Cardiac septum (tissue), 1 donor: ENCODE results near the gene ZP2. TPM values are rescaled to one million over a fixed set of nuclear protein-coding genes. Genes with fewer than 3 reads are reported as not detected.
"Not testable (repeated sequence)": the region's sequence is repeated elsewhere in the genome, so short reads cannot be mapped to it uniquely, and the experiment has no call there.

ENCODE experiments used
- DNase-seq: peaks from one replicate; pipeline ENCODE4 v3.0.0-alpha.2; 2020; ENCODE audit warnings: low spot score
- intact Hi-C: fragments of 100-400 bp; cut with DNase I; formaldehyde crosslinking; loops from one replicate; pipeline ENCODE4 v1.14.0; 2022
- total RNA-seq: library from RNA; stranded (reverse); fragmentation: NEBNext Ultra II Directional; extraction: Animal tissue kit (Norgen Biotek cat#: 25700); gene quantifications from one replicate; pipeline ENCODE4 v1.2.1, GENCODE V29; 2021
- donor health status: DM: no; HTN: no; CAD: no.

Gene ZP2
- total RNA-seq, 1 donor from 2014 or later = not detected

GRCh38 chr16:21179983-21180365 lies 31.4 kb downstream of the ZP2 start:
- no peak for DNase-seq
- intact Hi-C loops = no loop called here

- no peak for DNase-seq
- intact Hi-C loops = no loop called here
Observed at GRCh38 chr16:21179126-21179982, 32.0 kb downstream of the ZP2 start.

GRCh38 chr16:21175397-21175796 lies 36.0 kb downstream of the ZP2 start:
- intact Hi-C loops = no loop called here
- DNase-seq = no peak

- intact Hi-C loops = no loop called here
Observed at GRCh38 chr16:21172650-21173049, 38.7 kb downstream of the ZP2 start.

GRCh38 chr16:21170116-21170515 lies 41.3 kb downstream of the ZP2 start:
- DNase-seq, intact Hi-C loops: not testable (repeated sequence)

More at GRCh38 chr16:21172650-21173049, 38.7 kb downstream of the ZP2 start:
- DNase-seq = no peak

GRCh38 chr16:21169249-21169981 lies 42.0 kb downstream of the ZP2 start:
- intact Hi-C loops = no loop called here

GRCh38 chr16:21167929-21168602 lies 43.3 kb downstream of the ZP2 start:
- DNase-seq = no peak
- intact Hi-C loops = no loop called here

More at GRCh38 chr16:21169249-21169981, 42.0 kb downstream of the ZP2 start:
- DNase-seq = no peak

GRCh38 chr16:21167360-21167759 lies 44.0 kb downstream of the ZP2 start:
- intact Hi-C loops = no loop called here
- DNase-seq = no peak

- DNase-seq = no peak
- intact Hi-C loops = no loop called here
Observed at GRCh38 chr16:21166561-21166961, 44.8 kb downstream of the ZP2 start.

GRCh38 chr16:21164521-21165168 lies 46.7 kb downstream of the ZP2 start:
- DNase-seq = no peak
- intact Hi-C loops = loop anchor here (5.0 kb wide), 1 partner anchor 113 kb away; the partner anchor contains the start of gene CRYM

- no peak for DNase-seq
- intact Hi-C loops = loop anchor here (5.0 kb wide), 1 partner anchor 114 kb away; the partner anchor contains the start of gene CRYM
Observed at GRCh38 chr16:21163576-21163975, 47.8 kb downstream of the ZP2 start.

- intact Hi-C loops = loop anchor here (5.0 kb wide), 1 partner anchor 115 kb away; the partner anchor contains the start of gene CRYM
Observed at GRCh38 chr16:21162661-21163151, 48.7 kb downstream of the ZP2 start.

GRCh38 chr16:21161211-21161610 lies 50.2 kb downstream of the ZP2 start:
- intact Hi-C loops = loop anchor here (5.0 kb wide), 1 partner anchor 116 kb away; the partner anchor contains the start of gene CRYM

More at GRCh38 chr16:21162661-21163151, 48.7 kb downstream of the ZP2 start:
- DNase-seq = peak; percentile 83

GRCh38 chr16:21160276-21160675 lies 51.1 kb downstream of the ZP2 start:
- intact Hi-C loops = loop anchor here (5.0 kb wide), 1 partner anchor 117 kb away; the partner anchor contains the start of gene CRYM
- no peak for DNase-seq

More at GRCh38 chr16:21161211-21161610, 50.2 kb downstream of the ZP2 start:
- no peak for DNase-seq

GRCh38 chr16:21159281-21159951 lies 52.0 kb downstream of the ZP2 start:
- peak; percentile 78 for DNase-seq
- intact Hi-C loops = loop anchor here (2.0 to 10.0 kb wide), 3 partner anchors 141 to 1045 kb away; partner anchors contain the start of gene EEF2K

GRCh38 chr16:21158208-21159110 lies 52.9 kb downstream of the ZP2 start, which contains the start of gene LDAF1:
Gene LDAF1 (plus strand): TSS chr16:21158674. CDS start chr16:21161183, 2,509 bp downstream.
- intact Hi-C loops = loop anchor here (2.0 to 10.0 kb wide), 3 partner anchors 142 to 1046 kb away; partner anchors contain the start of gene EEF2K
- peak; percentile 95 for DNase-seq

GRCh38 chr16:21157632-21158031 lies 53.7 kb downstream of the ZP2 start:
- no peak for DNase-seq
- intact Hi-C loops = loop anchor here (2.0 to 10.0 kb wide), 3 partner anchors 143 to 1047 kb away; partner anchors contain the start of gene EEF2K
